H1 (cell line): Measurements from ENCODE around the gene PDE8A. TPM values are rescaled to one million over a fixed set of nuclear protein-coding genes. Genes with fewer than 3 reads are reported as not detected.

Experiments
- CBX8 ChIP-seq: fragments of 300-800, 300-1000 bp; sonication (generic); IDR thresholded peaks from 2 replicates; pipeline ENCODE4 v1.7.1; 2016; ENCODE audit warnings: low read depth, low read length, borderline replicate concordance
- CHD7 ChIP-seq: fragments of 300-600 bp; sonication (generic); IDR thresholded peaks from 2 replicates; pipeline ENCODE4 v1.7.1; 2012; ENCODE audit warnings: low read length, moderate library complexity, mild to moderate bottlenecking, inconsistent platforms; ENCODE audit not compliant: insufficient replicate concordance
- JUND ChIP-seq: IDR thresholded peaks from 2 replicates; pipeline ENCODE4 v1.6.1; 2011; ENCODE audit warnings: mild to moderate bottlenecking, improper control_type of control experiment, low read length
- POLR2AphosphoS5 ChIP-seq: IDR thresholded peaks from 2 replicates; pipeline ENCODE4 v1.6.1; 2011; ENCODE audit warnings: low read depth, low read length
- SRF ChIP-seq: IDR thresholded peaks from 2 replicates; pipeline ENCODE4 v1.6.1; 2011; ENCODE audit warnings: mild to moderate bottlenecking, low read depth, low read length, moderate library complexity
- polyA plus RNA-seq, 7 experiments: library from polyadenylated mRNA; depleted of rRNA in 3 of 7; stranded (reverse) in 5 of 7; unstranded in 2 of 7; fragments of >200 nt in 5 of 7; fragments of 200-250 nt in 2 of 7; gene quantifications; 1 replicate in 5 of 7; 2 replicates in 1 of 7; 4 replicates in 1 of 7; pipeline versions ENCODE4 v1.2.1 to v1.2.3, GENCODE V29; 2011 to 2013; ENCODE audit warnings: missing spikeins in 2 of 7, mixed read lengths in 2 of 7
- total RNA-seq: library from RNA; stranded (reverse); fragmentation: NEBNext Ultra II Directional; extraction: Animal tissue kit (Norgen Biotek cat#: 25700); gene quantifications from 2 replicates; pipeline ENCODE4 v1.2.1, GENCODE V29; 2021

The PDE8A gene
- total and polyA plus RNA-seq, 2 of the 8 experiments (the other 6 are each of a cell fraction or from before 2014, with no cell fraction given) = 6.9 to 7.8 TPM

- TF ChIP-seq JUND (no peak), CHD7 (no peak), SRF (no peak), CBX8 (no peak), POLR2AphosphoS5 (no peak)
Measured at GRCh38 chr15:85133709-85134108, 152.1 kb downstream of the PDE8A start (continued).
